Measurements from ENCODE around the gene MTFR1L.
A peak's percentile ranks its signal among the peaks of the same experiment; 100 is the strongest.

The MTFR1L gene

GRCh38 chr1:25858906-25859789 is 39.4 kb downstream of the MTFR1L start, which contains the start of gene AUNIP:
Gene AUNIP, minus strand, starts transcription at chr1:25859457. Its CDS starts 100 bp downstream, at chr1:25859357.
- ATAC-seq (replicated peaks) (peak; percentile 97), DNase-seq (peak; percentile 82 to 86 (median 86))

GRCh38 chr1:25861316-25862286 is 41.8 kb downstream of the MTFR1L start:
- Mint-ChIP-seq H3K27me3 (no peaks in the 10 kb centered on the region), H3K9me3 (no peaks in the 10 kb centered on the region), H3K4me1 (ENCODE audit: low read depth in 2 of 2) (peaks cover 9 to 17% of the 10 kb centered on the region in 2 donors), H3K36me3 (ENCODE audit: insufficient read depth) (peaks cover 7% of the 10 kb centered on the region), H3K4me3 (no peak overlapping the region), H3K27ac (peak overlapping the region in 1 of 2 donors; percentile 92)
- no peak for DNase-seq
- ATAC-seq (replicated peaks), result no peak

More at GRCh38 chr1:25858906-25859789, 39.4 kb downstream of the MTFR1L start, which contains the start of gene AUNIP:
- peaks cover 4% of the 10 kb centered on the region for H3K36me3 Mint-ChIP-seq (ENCODE audit: insufficient read depth)
- H3K27ac Mint-ChIP-seq, result peak within 1 kb of the TSS; percentile 84 to 87
- H3K4me3 Mint-ChIP-seq, result peak within 1 kb of the TSS; percentile 87 to 91
- no peaks in the 10 kb centered on the region for H3K9me3 Mint-ChIP-seq
- peaks cover 9 to 15% of the 10 kb centered on the region in 2 donors for H3K4me1 Mint-ChIP-seq (ENCODE audit: low read depth in 2 of 2)
- H3K27me3 Mint-ChIP-seq, result no peaks in the 10 kb centered on the region

- H3K27ac Mint-ChIP-seq, result no peak overlapping the region
These were observed 43.2 kb downstream of the MTFR1L start for GRCh38 chr1:25862785-25863485.

GRCh38 chr1:25863486-25864262 is 43.9 kb downstream of the MTFR1L start:
- Mint-ChIP-seq H3K27ac (no peak overlapping the region), H3K27me3 (no peaks in the 10 kb centered on the region), H3K4me1 (ENCODE audit: low read depth in 2 of 2) (peaks cover 5 to 15% of the 10 kb centered on the region in 2 donors), H3K36me3 (ENCODE audit: insufficient read depth) (peaks cover 7% of the 10 kb centered on the region), H3K4me3 (no peak overlapping the region), H3K9me3 (no peaks in the 10 kb centered on the region)
- no peak for ATAC-seq (replicated peaks)
- no peak for DNase-seq

More at GRCh38 chr1:25862785-25863485, 43.2 kb downstream of the MTFR1L start:
- Mint-ChIP-seq H3K4me3 (no peak overlapping the region), H3K4me1 (ENCODE audit: low read depth in 2 of 2) (peaks cover 9 to 17% of the 10 kb centered on the region in 2 donors), H3K27me3 (no peaks in the 10 kb centered on the region), H3K36me3 (ENCODE audit: insufficient read depth) (peaks cover 7% of the 10 kb centered on the region), H3K9me3 (no peaks in the 10 kb centered on the region)
- ATAC-seq (replicated peaks), result no peak
- no peak for DNase-seq

- Mint-ChIP-seq H3K27me3 (no peaks in the 10 kb centered on the region), H3K4me1 (ENCODE audit: low read depth in 2 of 2) (peaks cover 0 to 8% of the 10 kb centered on the region in 2 donors), H3K4me3 (no peak overlapping the region), H3K27ac (no peak overlapping the region), H3K9me3 (no peaks in the 10 kb centered on the region), H3K36me3 (ENCODE audit: insufficient read depth) (peaks cover 3% of the 10 kb centered on the region)
- no peak for ATAC-seq (replicated peaks)
- DNase-seq, result no peak
These were observed 44.7 kb downstream of the MTFR1L start for GRCh38 chr1:25864434-25864833.

- Mint-ChIP-seq H3K36me3 (ENCODE audit: insufficient read depth) (peaks cover 3% of the 10 kb centered on the region), H3K27ac (no peak overlapping the region), H3K4me3 (no peak overlapping the region), H3K9me3 (no peaks in the 10 kb centered on the region), H3K4me1 (ENCODE audit: low read depth in 2 of 2) (peaks cover 0 to 6% of the 10 kb centered on the region in 2 donors), H3K27me3 (no peaks in the 10 kb centered on the region)
- DNase-seq, result no peak
- ATAC-seq (replicated peaks), result no peak
These were observed 46.5 kb downstream of the MTFR1L start for GRCh38 chr1:25866288-25866687.

GRCh38 chr1:25867210-25867991 is 47.6 kb downstream of the MTFR1L start:
- Mint-ChIP-seq H3K36me3 (ENCODE audit: insufficient read depth) (peaks cover 3% of the 10 kb centered on the region), H3K27ac (no peak overlapping the region), H3K9me3 (no peaks in the 10 kb centered on the region), H3K4me1 (ENCODE audit: low read depth in 2 of 2) (peaks cover 0 to 3% of the 10 kb centered on the region in 2 donors), H3K27me3 (no peaks in the 10 kb centered on the region), H3K4me3 (no peak overlapping the region)
- no peak for ATAC-seq (replicated peaks)
- no peak for DNase-seq

GRCh38 chr1:25869909-25870606 is 50.3 kb downstream of the MTFR1L start:
- peaks cover 3 to 4% of the 10 kb centered on the region in 2 donors for H3K4me1 Mint-ChIP-seq (ENCODE audit: low read depth in 2 of 2)

GRCh38 chr1:25870614-25871013 is 50.9 kb downstream of the MTFR1L start:
- Mint-ChIP-seq H3K27ac (no peak overlapping the region), H3K9me3 (no peaks in the 10 kb centered on the region), H3K4me1 (ENCODE audit: low read depth in 2 of 2) (peaks cover 4 to 5% of the 10 kb centered on the region in 2 donors), H3K4me3 (no peak overlapping the region), H3K27me3 (no peaks in the 10 kb centered on the region), H3K36me3 (ENCODE audit: insufficient read depth) (no peaks in the 10 kb centered on the region)
- ATAC-seq (replicated peaks) (no peak), DNase-seq (no peak)

More at GRCh38 chr1:25869909-25870606, 50.3 kb downstream of the MTFR1L start:
- H3K4me3 Mint-ChIP-seq, result no peak overlapping the region
- H3K9me3 Mint-ChIP-seq, result no peaks in the 10 kb centered on the region
- H3K36me3 Mint-ChIP-seq (ENCODE audit: insufficient read depth), result no peaks in the 10 kb centered on the region
- no peaks in the 10 kb centered on the region for H3K27me3 Mint-ChIP-seq
- no peak overlapping the region for H3K27ac Mint-ChIP-seq
- no peak for ATAC-seq (replicated peaks)
- no peak for DNase-seq

- ATAC-seq (replicated peaks), result no peak
- DNase-seq, result no peak
- Mint-ChIP-seq H3K27me3 (no peaks in the 10 kb centered on the region), H3K4me1 (ENCODE audit: low read depth in 2 of 2) (peaks cover 6 to 8% of the 10 kb centered on the region in 2 donors), H3K9me3 (no peaks in the 10 kb centered on the region), H3K36me3 (ENCODE audit: insufficient read depth) (no peaks in the 10 kb centered on the region), H3K27ac (no peak overlapping the region), H3K4me3 (no peak overlapping the region)
These were observed 51.4 kb downstream of the MTFR1L start for GRCh38 chr1:25871086-25871703.

Measured in effector memory CD8-positive, alpha-beta T cell (primary cell).